ENCODE results near the gene KRTAP5-5. TPM values are rescaled to one million over a fixed set of nuclear protein-coding genes. Genes with fewer than 3 reads are reported as not detected.

The KRTAP5-5 gene
- total and polyA plus RNA-seq, 2 of the 13 experiments (the other 11 are each of a cell fraction or from before 2014, with no cell fraction given) = not detected

- TF ChIP-seq HMG20B (CRISPR knock-in tag; conservative IDR thresholded peaks at IDR 0.05) = no peak
- no peak for TF ChIP-seq HNF1B (CRISPR knock-in tag; IDR thresholded peaks at IDR 0.05)
- TF ChIP-seq REL (CRISPR knock-in tag; conservative IDR thresholded peaks at IDR 0.05) = no peak
- TF ChIP-seq NCOA2 (CRISPR knock-in tag; IDR thresholded peaks at IDR 0.05) = peak; percentile 93
- peak; percentile 85; the same call in 1 of the 2 replicates for TF ChIP-seq GATA4 (IDR thresholded peaks at IDR 0.05; ENCODE audit: borderline replicate concordance, low read depth)
- TF ChIP-seq ZNF317 (CRISPR knock-in tag; IDR thresholded peaks at IDR 0.05) = no peak
- no peak; the same call in 1 of the 2 replicates for TF ChIP-seq ZC3H13 (CRISPR knock-in tag; IDR thresholded peaks at IDR 0.05)
- TF ChIP-seq ZSCAN29 (CRISPR knock-in tag; conservative IDR thresholded peaks at IDR 0.05) = no peak
- no peak for TF ChIP-seq MIER2 (CRISPR knock-in tag; IDR thresholded peaks at IDR 0.05)
- TF ChIP-seq ZNF280B (CRISPR knock-in tag; IDR thresholded peaks at IDR 0.05; ENCODE audit: borderline replicate concordance) = no peak
- 0 out of 2 replicates have a peak, but pooled peaks have one; percentile 41 for TF ChIP-seq ELF3 (CRISPR knock-in tag; IDR thresholded peaks at IDR 0.05)
- 0 out of 2 replicates have a peak, but pooled peaks have one; percentile 18 for TF ChIP-seq PPARG (CRISPR knock-in tag; conservative IDR thresholded peaks at IDR 0.05)
- TF ChIP-seq RAD21 (CRISPR knock-in tag; IDR thresholded peaks at IDR 0.05) = no peak
- TF ChIP-seq THRA (CRISPR knock-in tag; IDR thresholded peaks at IDR 0.05; ENCODE audit: borderline replicate concordance) = peak; percentile 68; the same call in 1 of the 2 replicates
- TF ChIP-seq JUNB (CRISPR knock-in tag; IDR thresholded peaks at IDR 0.05; ENCODE audit: borderline replicate concordance) = no peak
- no peak for TF ChIP-seq ZNF576 (CRISPR knock-in tag; IDR thresholded peaks at IDR 0.05)
- peak in 1 of 2 experiments; percentile 44; a peak in 1 of 4 replicates for TF ChIP-seq KLF16 (CRISPR knock-in tag; IDR thresholded peaks at IDR 0.05)
- TF ChIP-seq FOXK1 (CRISPR knock-in tag; IDR thresholded peaks at IDR 0.05; ENCODE audit: borderline replicate concordance, low read depth) = no peak
- peak; percentile 55; the same call in 1 of the 2 replicates for TF ChIP-seq MYPOP (CRISPR knock-in tag; IDR thresholded peaks at IDR 0.05)
- no peak for TF ChIP-seq TEAD2 (CRISPR knock-in tag; IDR thresholded peaks at IDR 0.05)
- TF ChIP-seq KDM3A (CRISPR knock-in tag; IDR thresholded peaks at IDR 0.05; ENCODE audit: low read depth) = no peak
These were observed 46.1 kb downstream of the KRTAP5-5 start (continued) for GRCh38 chr11:1675536-1676228.
